Ovary (tissue), 10 donors: ENCODE measurements around the gene TMIGD1. TPM values are rescaled to one million over a fixed set of nuclear protein-coding genes. Genes with fewer than 3 reads are reported as not detected.
A peak's percentile ranks its signal among the peaks of the same experiment; 100 is the strongest.

ENCODE experiments used
- DNase-seq, 5 donors: peaks; one replicate each; pipeline ENCODE4 v3.0.0-alpha.2; 2019 to 2020
- H3K27ac ChIP-seq, 2 donors: fragments of 200-600 bp; one replicate each; pipeline versions ENCODE4 v1.5.1 to v1.8.0; 2019 to 2022
- H3K27me3 ChIP-seq: fragments of 200-600 bp; one replicate; pipeline ENCODE4 v1.8.0; 2022
- H3K36me3 ChIP-seq: fragments of 200-600 bp; sonication (generic); one replicate; pipeline ENCODE4 v1.5.1; 2019
- H3K4me1 ChIP-seq: one replicate; pipeline ENCODE4 v1.8.1; 2013; ENCODE audit warnings: mild to moderate bottlenecking, moderate library complexity; ENCODE audit not compliant: insufficient read depth
- H3K4me3 ChIP-seq: fragments of 200-600 bp; sonication (generic); one replicate; pipeline ENCODE4 v1.5.1; 2017
- H3K9me3 ChIP-seq, 2 donors: fragments of 200-600 bp in 1 of 2; sonication (generic) in 1 of 2; one replicate each; pipeline versions ENCODE4 v1.5.1 to v1.8.1; 2013 to 2019; ENCODE audit warnings: mild to moderate bottlenecking in 1 of 2, moderate library complexity in 1 of 2
- CTCF ChIP-seq, 3 donors: fragments of 450-650 bp in 2 of 3; fragments of 200-600 bp in 1 of 3; IDR thresholded peaks; one replicate each; pipeline versions ENCODE4 v1.5.1 to v1.8.0; 2016 to 2022; ENCODE audit warnings: antibody characterized with exemption in 3 of 3, mild to moderate bottlenecking in 1 of 3
- EP300 ChIP-seq: sonication (generic); formaldehyde crosslinking; IDR thresholded peaks from one replicate; pipeline ENCODE4 v1.6.1; 2017; ENCODE audit warnings: antibody characterized with exemption
- POLR2A ChIP-seq: fragments of 450-650 bp; IDR thresholded peaks from one replicate; pipeline ENCODE4 v1.6.1; 2017; ENCODE audit warnings: antibody characterized with exemption, mild to moderate bottlenecking, moderate library complexity
- WGBS, 3 donors: extraction: QIAGEN DNeasy Blood & Tissue Kit in 1 of 3; methylation state at CpG; one replicate each; pipeline versions ENCODE4 v1.1.5 to v1.1.7; 2013 to 2017; 5-methylcytosine and 5-hydroxymethylcytosine counted together
- intact Hi-C, 4 donors: fragments of 100-400 bp; cut with DNase I; formaldehyde crosslinking; loops; one replicate each; pipeline versions ENCODE4 v1.11.0 to v1.15.1; 2022 to 2023
- long read RNA-seq, 3 donors: library from polyadenylated mRNA in 2 of 3; unstranded in 2 of 3; transcript quantifications; one replicate each; pipeline ENCODE4 v2.0.0 and lab custom pipeline, GENCODE V29; 2021 to 2026
- polyA plus RNA-seq, 2 donors: library from polyadenylated mRNA; stranded (reverse); fragments of 200-250 nt in 1 of 2; fragments of 350-450 nt in 1 of 2; fragmentation: Illumina TruSeq in 1 of 2; extraction: RNeasy Lipid Tissue Mini Kit (QIAGEN cat#74804) in 1 of 2; gene quantifications; one replicate each; pipeline ENCODE4 v1.2.3, GENCODE V29; 2013 to 2014
- total RNA-seq, 7 donors: library from RNA; depleted of rRNA in 2 of 7; stranded (reverse); fragments of >200 nt in 2 of 7; fragmentation: NEBNext Ultra II Directional in 3 of 7; extraction: Animal tissue kit (Norgen Biotek cat#: 25700) in 3 of 7; gene quantifications; one replicate each; pipeline versions ENCODE4 v1.1.0 to v1.2.4, GENCODE V29; 2016 to 2023
- donor health status: DM: no; HTN: no; CAD: no; lungs with moderate emphysema.
- donor health status: DM: no; HTN: no; CAD: no.
- donor health status: Bipolar disorder and iron deficiency.
- donor health status: DM: yes; HTN: yes; CAD: no.
- donor health status: DM: no; HTN: no; CAD: no.
- donor health status: DM: yes; HTN: yes; CAD: no.

The TMIGD1 gene
- under 1 TPM in 1 of 7 donors, not detected in 6; 0.36 TPM for total RNA-seq
- not detected for polyA plus RNA-seq
- long read RNA-seq, donor 1, result 0 reads
- long read RNA-seq, donor 2, result 0 reads
- long read RNA-seq, donor 3, result 0 reads

- no peak for DNase-seq
- no peaks in the 10 kb centered on the region for H3K36me3 ChIP-seq
- H3K27me3 ChIP-seq, result no peaks in the 10 kb centered on the region
- H3K4me3 ChIP-seq, result no peak within 1 kb of the TSS
- intact Hi-C loops, result no loop called here
- TF ChIP-seq POLR2A (no peak), EP300 (no peak), CTCF (IDR thresholded peaks at IDR 0.05) (no peak)
- H3K9me3 ChIP-seq, result no peaks in the 10 kb centered on the region
- WGBS, 3 donors, result 85 to 90% (median 90%) methylated on average over 9 of the region's 9 CpGs
- H3K27ac ChIP-seq, result no peak within 1 kb of the TSS
- H3K4me1 ChIP-seq, result no peaks in the 10 kb centered on the region
These were observed at the start of gene TMIGD1 for GRCh38 chr17:30333503-30334360. TSS of gene TMIGD1 (minus strand) at chr17:30334057. CDS start at chr17:30332133, 1,924 bp downstream.

GRCh38 chr17:30382345-30382744 is 48.5 kb upstream of the TMIGD1 start:
- H3K36me3 ChIP-seq, result no peaks in the 10 kb centered on the region
- 92 to 96% (median 93%) methylated on average over 1 of the region's 1 CpG for WGBS, 3 donors
- H3K4me3 ChIP-seq, result no peak overlapping the region
- no peaks in the 10 kb centered on the region for H3K27me3 ChIP-seq
- no peak for TF ChIP-seq EP300
- no peak for TF ChIP-seq POLR2A
- TF ChIP-seq CTCF (IDR thresholded peaks at IDR 0.05), result no peak
- intact Hi-C loops, result no loop called here
- DNase-seq, result no peak
- H3K4me1 ChIP-seq, result peaks cover 3% of the 10 kb centered on the region
- no peak overlapping the region for H3K27ac ChIP-seq
- no peaks in the 10 kb centered on the region for H3K9me3 ChIP-seq

- intact Hi-C loops, result no loop called here
- WGBS, 3 donors, result 86 to 90% (median 90%) methylated on average over 2 of the region's 2 CpGs
These were observed 47.4 kb upstream of the TMIGD1 start for GRCh38 chr17:30381340-30381659.

More at GRCh38 chr17:30381340-30381659, 47.4 kb upstream of the TMIGD1 start:
- Histone ChIP-seq H3K4me1 (peaks cover 4% of the 10 kb centered on the region), H3K9me3 (no peaks in the 10 kb centered on the region), H3K4me3 (peak overlapping the region; percentile 88), H3K27me3 (no peaks in the 10 kb centered on the region), H3K36me3 (no peaks in the 10 kb centered on the region), H3K27ac (no peak overlapping the region)
- DNase-seq, result no peak
- TF ChIP-seq POLR2A (no peak), EP300 (no peak), CTCF (IDR thresholded peaks at IDR 0.05) (no peak)
